Measurements from ENCODE around the gene SF1. TPM values are rescaled to one million over a fixed set of nuclear protein-coding genes. Genes with fewer than 3 reads are reported as not detected.

SF1 gene
- total RNA-seq, 1 experiment from 2014 or later = 386 TPM

- DNase-seq = no peak
- TF ChIP-seq, protein P1, sequence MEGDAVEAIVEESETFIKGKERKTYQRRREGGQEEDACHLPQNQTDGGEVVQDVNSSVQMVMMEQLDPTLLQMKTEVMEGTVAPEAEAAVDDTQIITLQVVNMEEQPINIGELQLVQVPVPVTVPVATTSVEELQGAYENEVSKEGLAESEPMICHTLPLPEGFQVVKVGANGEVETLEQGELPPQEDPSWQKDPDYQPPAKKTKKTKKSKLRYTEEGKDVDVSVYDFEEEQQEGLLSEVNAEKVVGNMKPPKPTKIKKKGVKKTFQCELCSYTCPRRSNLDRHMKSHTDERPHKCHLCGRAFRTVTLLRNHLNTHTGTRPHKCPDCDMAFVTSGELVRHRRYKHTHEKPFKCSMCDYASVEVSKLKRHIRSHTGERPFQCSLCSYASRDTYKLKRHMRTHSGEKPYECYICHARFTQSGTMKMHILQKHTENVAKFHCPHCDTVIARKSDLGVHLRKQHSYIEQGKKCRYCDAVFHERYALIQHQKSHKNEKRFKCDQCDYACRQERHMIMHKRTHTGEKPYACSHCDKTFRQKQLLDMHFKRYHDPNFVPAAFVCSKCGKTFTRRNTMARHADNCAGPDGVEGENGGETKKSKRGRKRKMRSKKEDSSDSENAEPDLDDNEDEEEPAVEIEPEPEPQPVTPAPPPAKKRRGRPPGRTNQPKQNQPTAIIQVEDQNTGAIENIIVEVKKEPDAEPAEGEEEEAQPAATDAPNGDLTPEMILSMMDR (IDR thresholded peaks at IDR 0.05; ENCODE audit: insufficient read depth in 1 of 2, low read depth in 1 of 2, low read length in 1 of 2, severe bottlenecking in 1 of 2, unreplicated experiment in 1 of 2) = no peak
- Histone ChIP-seq H3K4me1 (peaks cover 18% of the 10 kb centered on the region), H3K27me3 (replicated peaks; ENCODE audit: control insufficient read depth, insufficient read depth, low read length) (no peaks in the 10 kb centered on the region), H3K36me3 (ENCODE audit: control insufficient read depth, insufficient read depth, low read length) (peaks cover 1% of the 10 kb centered on the region), H3K4me3 (ENCODE audit: low read depth, low read length) (no peak overlapping the region), H3K9me3 (no peaks in the 10 kb centered on the region)
- Mint-ChIP-seq H3K4me1 (ENCODE audit: low read depth, unreplicated experiment) (peaks cover 9% of the 10 kb centered on the region), H3K27ac (ENCODE audit: unreplicated experiment) (no peak overlapping the region), H3K27me3 (ENCODE audit: insufficient read depth, unreplicated experiment) (no peaks in the 10 kb centered on the region), H3K9me3 (ENCODE audit: unreplicated experiment) (no peaks in the 10 kb centered on the region), H3K36me3 (ENCODE audit: insufficient read depth, unreplicated experiment) (peaks cover 9% of the 10 kb centered on the region), H3K4me3 (ENCODE audit: unreplicated experiment) (no peak overlapping the region)
- intact Hi-C loops (cut with micrococcal nuclease; ENCODE audit: unreplicated experiment) = loop anchor here (5.0 kb wide), 2 partner anchors 43 to 93 kb away; partner anchors contain the start of gene CDC42BPG
- ChIA-PET CTCF (interaction anchor here (1.2 kb wide), 1 partner anchor 21 kb away, joined by 4 read pairs; the partner anchor contains the start of gene SF1), POLR2A (interaction anchor here (1.8 kb wide), 1 partner anchor 21 kb away, joined by 15 read pairs; the partner anchor contains the start of gene SF1)
- BruUV-seq (replicated peaks) = no TSS peak
Measured at GRCh38 chr11:64799623-64800302, 21.4 kb upstream of the SF1 start.

GRCh38 chr11:64799256-64799622 lies 20.9 kb upstream of the SF1 start:
- POLR2A ChIA-PET = interaction anchor here (1.8 kb wide), 1 partner anchor 20 kb away, joined by 15 read pairs; the partner anchor contains the start of gene SF1
- TF ChIP-seq, protein P1 (IDR thresholded peaks at IDR 0.05; ENCODE audit: insufficient read depth in 1 of 2, low read depth in 1 of 2, low read length in 1 of 2, severe bottlenecking in 1 of 2, unreplicated experiment in 1 of 2) = no peak
- BruUV-seq (replicated peaks) = no TSS peak
- Histone ChIP-seq H3K4me1 (peaks cover 13% of the 10 kb centered on the region), H3K36me3 (ENCODE audit: control insufficient read depth, insufficient read depth, low read length) (no peaks in the 10 kb centered on the region; the same call in 1 of the 2 replicates), H3K4me3 (ENCODE audit: low read depth, low read length) (no peak overlapping the region), H3K9me3 (no peaks in the 10 kb centered on the region), H3K27me3 (replicated peaks; ENCODE audit: control insufficient read depth, insufficient read depth, low read length) (no peaks in the 10 kb centered on the region)
- no peak for DNase-seq
- H3K27me3 Mint-ChIP-seq (ENCODE audit: insufficient read depth, unreplicated experiment) = no peaks in the 10 kb centered on the region
- H3K4me1 Mint-ChIP-seq (ENCODE audit: low read depth, unreplicated experiment) = peaks cover 9% of the 10 kb centered on the region
- intact Hi-C loops (cut with micrococcal nuclease; ENCODE audit: unreplicated experiment) = no loop called here
- CTCF ChIA-PET = interaction anchor here (1.2 kb wide), 1 partner anchor 21 kb away, joined by 4 read pairs; the partner anchor contains the start of gene SF1
- H3K27ac Mint-ChIP-seq (ENCODE audit: unreplicated experiment) = no peak overlapping the region
- no peak overlapping the region for H3K4me3 Mint-ChIP-seq (ENCODE audit: unreplicated experiment)
- peaks cover 9% of the 10 kb centered on the region for H3K36me3 Mint-ChIP-seq (ENCODE audit: insufficient read depth, unreplicated experiment)
- no peaks in the 10 kb centered on the region for H3K9me3 Mint-ChIP-seq (ENCODE audit: unreplicated experiment)

GRCh38 chr11:64796757-64797541 lies 18.6 kb upstream of the SF1 start:
- TF ChIP-seq, protein P1 (IDR thresholded peaks at IDR 0.05; ENCODE audit: insufficient read depth in 1 of 2, low read depth in 1 of 2, low read length in 1 of 2, severe bottlenecking in 1 of 2, unreplicated experiment in 1 of 2) = no peak
- H3K9me3 Mint-ChIP-seq (ENCODE audit: unreplicated experiment) = no peaks in the 10 kb centered on the region
- H3K27me3 Mint-ChIP-seq (ENCODE audit: insufficient read depth, unreplicated experiment) = no peaks in the 10 kb centered on the region
- Histone ChIP-seq H3K4me1 (peaks cover 4% of the 10 kb centered on the region; the same call in 1 of the 2 replicates), H3K27me3 (replicated peaks; ENCODE audit: control insufficient read depth, insufficient read depth, low read length) (no peaks in the 10 kb centered on the region), H3K4me3 (ENCODE audit: low read depth, low read length) (no peak overlapping the region), H3K36me3 (ENCODE audit: control insufficient read depth, insufficient read depth, low read length) (no peaks in the 10 kb centered on the region; the same call in 1 of the 2 replicates), H3K9me3 (no peaks in the 10 kb centered on the region)
- CTCF ChIA-PET = no interaction called here
- DNase-seq = no peak
- no peak overlapping the region for H3K27ac Mint-ChIP-seq (ENCODE audit: unreplicated experiment)
- intact Hi-C loops (cut with micrococcal nuclease; ENCODE audit: unreplicated experiment) = no loop called here
- H3K4me3 Mint-ChIP-seq (ENCODE audit: unreplicated experiment) = no peak overlapping the region
- no peaks in the 10 kb centered on the region for H3K36me3 Mint-ChIP-seq (ENCODE audit: insufficient read depth, unreplicated experiment)
- POLR2A ChIA-PET = no interaction called here
- no peaks in the 10 kb centered on the region for H3K4me1 Mint-ChIP-seq (ENCODE audit: low read depth, unreplicated experiment)
- no TSS peak for BruUV-seq (replicated peaks)
